Cardiac muscle cell (in vitro differentiated cells and primary cell): ENCODE measurements around the gene LNP1. TPM values are rescaled to one million over a fixed set of nuclear protein-coding genes. Genes with fewer than 3 reads are reported as not detected.
A peak's percentile ranks its signal among the peaks of the same experiment; 100 is the strongest.
"Not testable (repeated sequence)": the region's sequence is repeated elsewhere in the genome, so short reads cannot be mapped to it uniquely, and the experiment has no call there.

Source experiments
- DNase-seq, 2 donors: peaks; one replicate each; pipeline versions ENCODE4 v3.0.0 to v3.0.0-alpha.2; 2010 to 2017; ENCODE audit warnings: low read depth in 1 of 2, low spot score in 1 of 2
- H3K27ac ChIP-seq: fragments of 200-600 bp; sonication (generic); 2 replicates; pipeline ENCODE4 v1.5.1; 2016
- H3K27me3 ChIP-seq: fragments of 200-600 bp; sonication (generic); 2 replicates; pipeline ENCODE4 v1.6.0; 2016; ENCODE audit warnings: control low read depth
- H3K36me3 ChIP-seq: fragments of 200-600 bp; sonication (generic); 2 replicates; pipeline ENCODE4 v1.5.1; 2016; ENCODE audit warnings: control low read depth
- H3K4me1 ChIP-seq: fragments of 200-600 bp; sonication (generic); 2 replicates; pipeline ENCODE4 v1.8.1; 2017; ENCODE audit warnings: low read depth, mild to moderate bottlenecking, mixed run types
- H3K4me3 ChIP-seq: fragments of 200-600 bp; sonication (generic); 2 replicates; pipeline ENCODE4 v1.5.1; 2016; ENCODE audit warnings: mild to moderate bottlenecking
- H3K9me3 ChIP-seq: fragments of 200-600 bp; sonication (generic); 2 replicates; pipeline ENCODE4 v1.5.1; 2017; ENCODE audit warnings: low read depth, mild to moderate bottlenecking, control low read depth
- polyA plus RNA-seq: library from polyadenylated mRNA; unstranded; fragments of >200 nt; fragmentation: Nextera tagmentation; extraction: Ambion mirVana; gene quantifications from 2 replicates; pipeline ENCODE4 v1.2.1, GENCODE V29; 2016
- total RNA-seq: library from RNA; depleted of rRNA; stranded (reverse); fragments of >200 nt; gene quantifications from 2 replicates; pipeline ENCODE4 v1.2.3, GENCODE V29; 2016
- TF ChIP-seq, protein P1 (sequence below): IDR thresholded peaks from 2 replicates; pipeline ENCODE4 v1.5.1; 2012; ENCODE audit warnings: low read depth, mild to moderate bottlenecking, low read length

The LNP1 gene, protein sequence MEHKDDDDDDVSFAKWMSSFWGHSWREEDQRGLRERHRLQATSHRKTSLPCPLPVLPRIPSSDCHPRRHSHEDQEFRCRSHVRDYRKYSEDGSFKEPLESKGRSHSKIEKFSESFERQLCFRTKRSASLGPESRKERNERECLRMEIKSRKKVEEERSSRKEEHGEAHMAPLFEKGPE
- 22.7 and 23.1 TPM in 2 replicates for total RNA-seq
- 18.3 and 20.8 TPM in 2 replicates for polyA plus RNA-seq

DNA sequence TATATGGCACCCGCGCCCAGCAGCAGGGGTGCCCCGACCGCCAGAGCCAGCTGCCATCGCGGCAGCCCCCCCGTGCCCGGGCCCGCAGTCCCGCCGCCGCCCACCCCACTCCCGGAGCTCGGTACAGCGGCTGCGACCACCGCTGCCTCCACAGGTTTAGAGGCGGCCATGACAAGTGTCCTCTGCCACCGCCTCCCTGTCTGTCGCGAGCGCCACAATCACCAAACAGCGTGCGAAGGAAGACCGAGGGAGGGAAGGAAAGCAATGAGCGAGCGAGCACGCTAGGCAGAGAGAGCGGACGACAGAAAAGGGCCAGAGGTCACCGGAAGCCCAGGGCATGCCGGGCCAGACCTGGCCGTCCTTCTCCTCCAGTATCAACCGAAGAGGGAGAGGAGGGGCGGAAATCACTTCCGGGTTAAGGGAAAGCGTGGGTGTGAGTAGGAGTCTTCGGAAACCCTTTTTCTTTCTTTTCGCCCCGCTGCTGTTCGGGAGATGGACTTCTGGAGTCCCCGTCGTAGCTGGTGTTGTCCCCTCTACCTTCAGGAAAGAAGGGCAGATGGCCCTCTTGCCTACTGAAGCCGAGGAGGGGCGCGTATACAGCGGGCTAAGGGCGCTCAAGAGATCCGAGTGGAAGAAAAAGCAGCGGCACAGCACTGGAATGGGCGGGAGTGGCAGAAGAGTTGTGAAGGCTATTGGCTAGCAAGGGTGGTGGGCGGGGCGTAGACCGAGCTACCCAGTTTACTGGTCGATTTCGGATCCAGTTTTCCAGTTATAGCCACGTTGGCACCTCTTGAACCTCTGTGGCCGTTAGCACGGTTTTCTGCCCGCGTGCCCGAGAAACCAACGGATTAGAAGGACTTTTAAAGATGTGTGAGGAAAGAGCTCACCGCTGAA lies at the start of gene LNP1, which contains the start of gene TOMM70:
TSS of gene LNP1 (plus strand) at position 760 of the 894 bp plus-strand sequence. CDS start 28,191 bp downstream, outside the sequence.
TSS of gene TOMM70 (minus strand) at position 310 of the 894 bp plus-strand sequence. CDS start at position 170, 140 bp downstream.
- peak; percentile 98 for DNase-seq
- no peaks in the 10 kb centered on the region for H3K36me3 ChIP-seq
- TF ChIP-seq, protein P1, sequence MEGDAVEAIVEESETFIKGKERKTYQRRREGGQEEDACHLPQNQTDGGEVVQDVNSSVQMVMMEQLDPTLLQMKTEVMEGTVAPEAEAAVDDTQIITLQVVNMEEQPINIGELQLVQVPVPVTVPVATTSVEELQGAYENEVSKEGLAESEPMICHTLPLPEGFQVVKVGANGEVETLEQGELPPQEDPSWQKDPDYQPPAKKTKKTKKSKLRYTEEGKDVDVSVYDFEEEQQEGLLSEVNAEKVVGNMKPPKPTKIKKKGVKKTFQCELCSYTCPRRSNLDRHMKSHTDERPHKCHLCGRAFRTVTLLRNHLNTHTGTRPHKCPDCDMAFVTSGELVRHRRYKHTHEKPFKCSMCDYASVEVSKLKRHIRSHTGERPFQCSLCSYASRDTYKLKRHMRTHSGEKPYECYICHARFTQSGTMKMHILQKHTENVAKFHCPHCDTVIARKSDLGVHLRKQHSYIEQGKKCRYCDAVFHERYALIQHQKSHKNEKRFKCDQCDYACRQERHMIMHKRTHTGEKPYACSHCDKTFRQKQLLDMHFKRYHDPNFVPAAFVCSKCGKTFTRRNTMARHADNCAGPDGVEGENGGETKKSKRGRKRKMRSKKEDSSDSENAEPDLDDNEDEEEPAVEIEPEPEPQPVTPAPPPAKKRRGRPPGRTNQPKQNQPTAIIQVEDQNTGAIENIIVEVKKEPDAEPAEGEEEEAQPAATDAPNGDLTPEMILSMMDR = no peak

DNA sequence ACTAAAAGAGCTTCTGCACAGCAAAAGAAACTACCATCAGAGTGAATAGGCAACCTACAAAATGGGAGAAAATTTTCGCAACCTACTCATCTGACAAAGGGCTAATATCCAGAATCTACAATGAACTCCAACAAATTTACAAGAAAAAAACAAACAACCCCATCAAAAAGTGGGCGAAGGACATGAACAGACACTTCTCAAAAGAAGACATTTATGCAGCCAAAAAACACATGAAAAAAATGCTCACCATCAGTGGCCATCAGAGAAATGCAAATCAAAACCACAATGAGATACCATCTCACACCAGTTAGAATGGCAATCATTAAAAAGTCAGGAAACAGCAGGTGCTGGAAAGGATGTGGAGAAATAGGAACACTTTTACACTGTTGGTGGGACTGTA lies 49.6 kb upstream of the LNP1 start:
- H3K4me1 ChIP-seq, H3K9me3 ChIP-seq, H3K27me3 ChIP-seq, DNase-seq, H3K4me3 ChIP-seq, H3K27ac ChIP-seq: not testable (repeated sequence)
- peaks cover 29% of the 10 kb centered on the region for H3K36me3 ChIP-seq

More for the DNA sequence above, at the start of gene LNP1, which contains the start of gene TOMM70:
- Histone ChIP-seq H3K27ac (peak within 1 kb of the TSS; percentile 97), H3K4me3 (peak within 1 kb of the TSS; percentile 94), H3K27me3 (no peaks in the 10 kb centered on the region), H3K9me3 (no peaks in the 10 kb centered on the region), H3K4me1 (peaks cover 19% of the 10 kb centered on the region)

DNA sequence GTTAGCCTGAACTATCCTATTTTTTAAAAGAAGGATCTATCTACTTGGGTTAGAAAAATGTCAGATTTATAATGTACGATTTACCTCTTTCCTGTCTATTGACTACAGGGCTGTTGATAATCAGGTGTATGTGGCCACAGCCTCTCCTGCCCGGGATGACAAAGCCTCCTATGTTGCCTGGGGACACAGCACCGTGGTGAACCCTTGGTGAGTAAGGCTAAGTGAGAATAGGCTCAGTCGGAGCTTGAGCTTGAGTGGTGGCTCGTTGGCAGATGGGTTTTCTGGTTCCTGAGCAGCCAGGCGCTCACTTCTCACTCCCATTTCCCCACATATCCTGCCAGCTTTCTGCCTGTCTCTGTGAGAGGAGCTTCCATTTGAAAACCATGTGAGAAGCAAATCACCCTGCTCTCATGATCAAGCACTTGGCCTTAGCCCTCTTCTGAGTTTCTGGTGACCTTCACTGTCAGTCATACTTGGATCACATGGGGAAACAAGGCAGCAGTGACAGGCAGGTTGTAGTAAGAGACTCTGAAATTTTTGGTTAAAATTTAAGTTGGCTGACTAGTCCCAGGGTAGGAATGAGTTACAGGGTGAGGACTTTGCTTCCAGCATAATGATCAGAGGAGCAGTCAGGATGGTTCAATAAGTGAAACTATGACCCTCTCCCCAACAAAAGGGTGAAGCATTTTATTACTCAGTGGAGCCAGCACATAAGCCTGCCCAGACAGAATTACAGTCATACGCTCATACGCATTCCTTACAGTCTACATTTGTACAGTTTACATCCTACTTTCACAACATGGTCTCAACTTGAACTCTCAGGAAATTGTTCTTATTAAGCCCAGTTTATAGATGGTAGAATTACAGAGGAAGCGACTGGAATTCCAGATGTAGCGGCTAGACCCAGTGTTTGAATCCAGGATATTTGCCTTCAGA lies 48.8 kb upstream of the LNP1 start:
- Histone ChIP-seq H3K27ac (no peak overlapping the region), H3K27me3 (no peaks in the 10 kb centered on the region), H3K9me3 (no peaks in the 10 kb centered on the region), H3K36me3 (peaks cover 28% of the 10 kb centered on the region), H3K4me1 (no peaks in the 10 kb centered on the region), H3K4me3 (no peak overlapping the region)
- no peak for DNase-seq
- TF ChIP-seq, protein P1 = no peak

DNA sequence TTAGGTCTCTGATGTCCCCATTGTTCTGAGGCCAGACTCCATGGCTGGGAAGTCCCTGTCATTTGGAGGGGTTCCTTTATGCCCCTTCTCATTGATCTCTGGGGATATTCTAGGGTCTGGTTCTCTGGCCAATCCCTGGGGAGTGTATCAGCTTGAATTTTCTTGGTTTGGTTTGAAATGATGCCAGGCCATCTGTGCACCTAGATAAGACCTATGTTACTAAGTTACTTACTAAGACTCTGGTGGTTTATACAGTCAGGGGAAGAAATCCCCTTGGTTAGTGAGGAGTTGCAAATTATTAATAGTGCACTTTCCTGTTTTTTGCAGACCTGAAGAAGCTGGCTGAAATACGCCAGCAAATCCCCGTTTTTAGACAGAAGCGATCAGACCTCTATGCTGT lies 46.5 kb upstream of the LNP1 start:
- Histone ChIP-seq H3K9me3 (no peaks in the 10 kb centered on the region), H3K27me3 (no peaks in the 10 kb centered on the region), H3K27ac (no peak overlapping the region), H3K4me3 (no peak overlapping the region), H3K4me1 (no peaks in the 10 kb centered on the region), H3K36me3 (peaks cover 28% of the 10 kb centered on the region)
- peak in 1 of 2 donors; percentile 48 for DNase-seq
- TF ChIP-seq, protein P1 = no peak

DNA sequence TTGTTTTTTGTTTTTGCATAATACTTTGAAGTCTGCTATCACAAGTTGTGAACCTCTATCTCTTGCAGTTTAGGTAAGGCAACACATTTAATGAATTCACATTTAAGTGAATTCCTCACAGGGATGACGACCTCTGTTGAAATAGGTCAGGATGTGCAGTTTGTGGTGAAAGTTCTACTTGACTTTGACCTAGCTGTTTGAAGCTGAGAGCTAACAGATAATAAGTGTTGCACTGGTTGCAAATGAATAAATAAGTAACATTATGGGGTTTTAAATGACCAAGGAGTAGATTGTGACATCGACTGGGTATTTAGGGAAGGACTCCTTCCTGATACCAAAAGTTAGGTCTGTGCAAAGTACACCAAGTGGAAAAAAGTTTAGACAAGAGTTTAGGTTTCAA lies 42.9 kb upstream of the LNP1 start:
- Histone ChIP-seq H3K36me3 (peaks cover 22% of the 10 kb centered on the region), H3K27ac (no peak overlapping the region), H3K4me3 (no peak overlapping the region), H3K4me1 (no peaks in the 10 kb centered on the region), H3K9me3 (no peaks in the 10 kb centered on the region), H3K27me3 (no peaks in the 10 kb centered on the region)
- no peak for DNase-seq
- TF ChIP-seq, protein P1 = no peak
